Tibial nerve (tissue), 3 donors: ENCODE results near the gene RAD23A.
"Not testable (repeated sequence)": the region's sequence is repeated elsewhere in the genome, so short reads cannot be mapped to it uniquely, and the experiment has no call there.

Experiments
- POLR2A ChIP-seq, 2 donors: fragments of 450-650 bp; IDR thresholded peaks; one replicate each; pipeline ENCODE4 v1.6.1; 2017; ENCODE audit warnings: antibody characterized with exemption in 2 of 2, mild to moderate bottlenecking in 2 of 2, moderate library complexity in 2 of 2
- TF ChIP-seq, protein P1 (sequence below), 5 experiments: fragments of 200-600 bp in 3 of 5; fragments of 450-650 bp in 2 of 5; sonication (generic) in 3 of 5; IDR thresholded peaks; one replicate each; pipeline ENCODE4 v1.5.1; 2016 to 2019; ENCODE audit warnings: antibody characterized with exemption in 5 of 5, mild to moderate bottlenecking in 3 of 5, moderate library complexity in 2 of 5

- TF ChIP-seq, protein P1, sequence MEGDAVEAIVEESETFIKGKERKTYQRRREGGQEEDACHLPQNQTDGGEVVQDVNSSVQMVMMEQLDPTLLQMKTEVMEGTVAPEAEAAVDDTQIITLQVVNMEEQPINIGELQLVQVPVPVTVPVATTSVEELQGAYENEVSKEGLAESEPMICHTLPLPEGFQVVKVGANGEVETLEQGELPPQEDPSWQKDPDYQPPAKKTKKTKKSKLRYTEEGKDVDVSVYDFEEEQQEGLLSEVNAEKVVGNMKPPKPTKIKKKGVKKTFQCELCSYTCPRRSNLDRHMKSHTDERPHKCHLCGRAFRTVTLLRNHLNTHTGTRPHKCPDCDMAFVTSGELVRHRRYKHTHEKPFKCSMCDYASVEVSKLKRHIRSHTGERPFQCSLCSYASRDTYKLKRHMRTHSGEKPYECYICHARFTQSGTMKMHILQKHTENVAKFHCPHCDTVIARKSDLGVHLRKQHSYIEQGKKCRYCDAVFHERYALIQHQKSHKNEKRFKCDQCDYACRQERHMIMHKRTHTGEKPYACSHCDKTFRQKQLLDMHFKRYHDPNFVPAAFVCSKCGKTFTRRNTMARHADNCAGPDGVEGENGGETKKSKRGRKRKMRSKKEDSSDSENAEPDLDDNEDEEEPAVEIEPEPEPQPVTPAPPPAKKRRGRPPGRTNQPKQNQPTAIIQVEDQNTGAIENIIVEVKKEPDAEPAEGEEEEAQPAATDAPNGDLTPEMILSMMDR (IDR thresholded peaks at IDR 0.05), result not testable (repeated sequence)
- not testable (repeated sequence) for TF ChIP-seq POLR2A (IDR thresholded peaks at IDR 0.05)
Observed at GRCh38 chr19:12957389-12957952, 11.8 kb downstream of the RAD23A start.
